Epidermal melanocyte (primary cell): ENCODE data around the gene ZBTB22.

Source experiments
- DNase-seq: peaks from one replicate; pipeline ENCODE4 v3.0.0; 2011; ENCODE audit warnings: low spot score; ENCODE audit not compliant: insufficient read length

Gene ZBTB22

GRCh38 chr6:33330736-33331135 is 13.2 kb upstream of the ZBTB22 start:
- no peak for DNase-seq

DNA sequence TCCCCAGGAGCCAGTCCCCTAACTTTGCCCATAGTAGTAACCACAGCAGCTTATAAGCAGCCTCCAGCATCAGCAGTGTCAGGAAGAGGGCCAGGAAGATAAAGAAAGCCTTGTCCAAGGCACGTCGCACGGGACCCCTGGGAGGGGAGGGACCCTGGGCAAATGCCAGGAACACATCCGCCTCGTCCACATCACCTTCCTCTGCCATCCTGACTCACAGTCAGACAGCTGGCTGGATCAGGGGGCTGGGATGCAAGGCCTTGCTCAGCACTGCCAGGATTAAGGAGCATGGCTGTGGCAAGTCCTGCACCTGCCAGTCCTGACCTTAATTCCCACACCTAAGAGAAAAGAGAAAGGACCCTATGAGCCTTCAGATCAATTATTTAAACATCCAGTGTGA is 11.5 kb upstream of the ZBTB22 start:
- no peak for DNase-seq

GRCh38 chr6:33324125-33324524 is 6.6 kb upstream of the ZBTB22 start:
- no peak for DNase-seq

DNA sequence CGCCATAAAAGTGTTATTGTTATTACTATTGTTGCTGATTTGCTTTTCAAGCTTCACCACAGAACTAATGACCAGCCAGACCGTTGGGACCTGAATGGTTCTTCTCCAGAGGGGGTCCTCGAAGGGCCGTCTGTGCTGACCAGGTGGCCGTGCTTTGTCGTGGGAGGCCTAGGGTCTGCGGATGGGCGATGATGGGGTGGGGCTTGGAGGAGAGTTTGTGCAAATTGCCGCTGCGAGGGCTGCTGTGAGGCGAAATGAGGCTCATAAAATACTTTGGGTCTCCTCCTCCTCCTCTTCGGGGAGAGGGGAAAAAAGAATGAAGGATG is 6.0 kb upstream of the ZBTB22 start:
- no peak for DNase-seq

- no peak for DNase-seq
Observed at GRCh38 chr6:33321227-33321626, 3.7 kb upstream of the ZBTB22 start.

DNA sequence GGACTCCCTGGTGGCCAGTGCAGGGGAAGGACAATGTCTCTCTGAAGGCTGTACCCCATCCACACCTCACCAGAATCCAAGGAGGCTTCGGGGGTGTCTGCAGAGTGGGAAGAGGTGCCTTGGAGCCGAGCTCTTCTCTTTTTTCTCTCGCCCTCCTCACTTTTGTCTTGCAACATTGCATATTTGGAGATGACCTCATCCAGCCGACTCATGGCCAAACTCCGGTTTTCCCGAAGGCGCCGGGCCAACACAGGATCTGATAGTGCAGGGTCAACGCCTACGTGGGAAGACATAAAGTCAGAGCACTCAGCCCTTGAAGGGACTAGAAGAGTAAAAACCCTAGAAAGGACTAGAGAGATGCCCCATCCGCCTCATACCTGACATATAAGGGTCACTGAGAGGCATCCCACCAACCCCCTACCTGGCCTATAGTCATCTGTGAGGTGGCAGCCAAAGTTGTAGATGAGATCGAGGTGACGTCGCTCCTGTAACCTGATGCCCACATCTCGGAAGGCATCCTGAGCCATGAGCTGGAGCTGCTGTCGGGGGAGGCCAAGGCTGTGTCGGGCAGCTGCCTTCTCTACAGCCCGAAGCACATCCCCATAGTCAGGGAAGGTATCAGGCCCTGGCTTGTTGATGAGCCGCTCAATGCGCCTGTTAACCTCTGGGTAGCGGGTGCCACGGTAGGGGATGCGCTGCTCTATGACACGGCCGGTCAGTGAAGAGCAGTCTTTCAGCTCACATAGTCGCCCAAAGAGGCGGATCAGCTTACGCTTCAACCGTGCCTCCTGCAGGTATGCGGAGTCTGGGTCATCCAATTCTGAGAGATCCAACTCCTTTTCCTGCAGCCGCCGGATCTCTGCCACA is 3.0 kb upstream of the ZBTB22 start:
- no peak for DNase-seq

DNA sequence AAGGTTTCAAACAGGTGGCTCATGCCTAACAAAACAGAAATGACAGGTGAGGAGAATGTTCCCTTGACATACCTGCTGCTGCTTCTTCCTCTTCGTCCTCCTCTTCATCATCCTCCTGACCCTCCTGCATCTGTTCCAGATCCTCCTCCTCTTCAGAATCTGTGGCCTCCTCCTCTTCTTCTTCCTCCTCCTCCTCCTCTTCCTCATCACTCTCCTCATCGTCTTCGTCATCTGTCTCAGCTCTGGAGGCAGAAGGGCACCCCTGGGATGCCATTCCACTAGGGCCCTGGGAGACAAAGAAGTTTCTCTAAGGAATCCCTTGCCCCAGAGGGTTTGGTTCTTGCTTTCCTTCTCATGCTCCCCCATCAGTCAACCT is 2.4 kb upstream of the ZBTB22 start:
- no peak for DNase-seq

DNA sequence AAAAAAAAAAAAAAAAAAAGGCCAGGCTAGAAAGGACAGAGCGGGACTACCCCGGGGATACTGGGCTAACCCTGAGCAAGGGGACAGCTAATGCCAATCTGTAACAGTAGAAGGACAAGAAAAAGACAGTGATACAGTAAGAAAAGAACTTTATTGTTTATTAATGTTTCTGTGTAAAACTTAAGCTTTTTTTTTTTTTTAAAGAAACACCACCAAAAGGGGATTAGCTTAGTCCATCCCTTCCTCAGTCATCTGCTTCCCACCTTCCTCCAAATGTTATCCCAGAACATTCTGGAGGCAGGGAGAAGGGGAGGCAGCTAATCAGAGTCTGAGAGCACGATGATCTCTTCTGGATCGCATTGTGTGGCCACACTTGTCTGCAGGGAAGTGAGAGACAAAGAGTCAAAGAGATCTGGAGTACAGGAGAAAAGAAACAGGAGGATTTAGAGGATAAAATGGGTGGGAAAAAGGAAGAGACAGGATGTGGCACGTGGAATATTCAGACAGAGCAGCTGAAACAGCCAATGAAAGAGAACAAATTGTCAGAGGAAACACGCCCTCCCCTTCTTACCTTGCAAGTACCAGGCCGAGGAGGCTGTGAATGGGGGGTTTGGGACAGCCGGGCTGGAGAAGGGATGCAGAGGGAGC is 1.0 kb upstream of the ZBTB22 start:
- no peak for DNase-seq

DNA sequence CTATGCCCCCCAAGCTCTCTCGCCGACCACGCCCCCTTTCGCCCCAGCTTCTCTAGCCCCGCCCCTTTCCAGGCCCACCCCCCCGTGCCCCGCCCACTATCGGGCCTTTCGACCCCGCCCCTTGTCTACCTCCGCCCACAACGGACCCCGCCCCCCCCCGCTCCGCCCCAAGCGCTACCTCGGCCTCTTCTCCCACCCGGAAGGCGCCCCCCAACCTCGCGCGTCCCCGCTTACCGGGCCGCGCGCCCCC is 200 bp downstream of the ZBTB22 start:
- DNase-seq = no peak

- no peak for DNase-seq
Observed at GRCh38 chr6:33316603-33317418, 733 bp downstream of the ZBTB22 start.

- DNase-seq = no peak
Observed at GRCh38 chr6:33315793-33316602, 1.5 kb downstream of the ZBTB22 start.

DNA sequence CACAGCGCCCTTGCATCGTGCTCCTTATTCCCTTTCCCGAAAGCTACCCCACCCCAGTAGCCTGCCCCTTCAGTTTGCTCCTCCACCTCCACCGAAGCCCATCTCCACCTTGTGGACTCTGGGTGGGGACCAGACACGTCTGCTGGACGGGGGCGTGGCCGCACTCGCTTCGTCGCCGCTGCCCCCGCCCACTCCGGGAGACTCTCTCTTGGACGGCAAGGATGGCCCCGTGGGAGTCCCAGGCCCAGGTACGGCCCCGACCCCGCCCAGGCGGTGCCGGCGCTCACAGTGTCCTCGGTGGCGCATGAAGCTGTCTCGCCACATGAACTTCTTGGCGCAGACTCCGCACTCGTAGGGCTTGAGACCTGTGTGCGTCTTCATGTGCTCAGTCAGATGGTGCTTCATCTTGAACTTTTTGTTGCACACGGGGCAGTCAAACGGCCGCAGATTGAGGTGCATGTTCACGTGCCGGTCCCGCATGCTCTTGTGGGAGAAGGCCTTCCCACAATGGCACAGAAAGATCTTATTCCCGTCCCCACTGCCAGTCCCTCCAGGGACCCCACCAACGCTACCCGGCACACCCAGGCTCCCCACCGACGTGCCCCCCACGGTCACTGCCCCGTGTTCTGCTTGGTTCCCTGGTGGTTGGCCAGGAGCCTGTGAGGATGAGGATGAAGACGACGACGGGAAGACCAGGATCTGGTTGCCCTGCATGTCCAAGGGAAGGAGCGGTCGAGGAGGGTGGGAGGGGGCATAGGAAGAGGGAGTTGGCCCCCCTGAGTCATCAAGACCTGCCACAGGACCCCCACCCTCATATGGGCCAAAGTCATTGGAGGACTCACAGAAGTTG is 2.4 kb downstream of the ZBTB22 start:
- DNase-seq = no peak

GRCh38 chr6:33314515-33314942 is 3.0 kb downstream of the ZBTB22 start:
- peak; percentile 35 for DNase-seq

DNA sequence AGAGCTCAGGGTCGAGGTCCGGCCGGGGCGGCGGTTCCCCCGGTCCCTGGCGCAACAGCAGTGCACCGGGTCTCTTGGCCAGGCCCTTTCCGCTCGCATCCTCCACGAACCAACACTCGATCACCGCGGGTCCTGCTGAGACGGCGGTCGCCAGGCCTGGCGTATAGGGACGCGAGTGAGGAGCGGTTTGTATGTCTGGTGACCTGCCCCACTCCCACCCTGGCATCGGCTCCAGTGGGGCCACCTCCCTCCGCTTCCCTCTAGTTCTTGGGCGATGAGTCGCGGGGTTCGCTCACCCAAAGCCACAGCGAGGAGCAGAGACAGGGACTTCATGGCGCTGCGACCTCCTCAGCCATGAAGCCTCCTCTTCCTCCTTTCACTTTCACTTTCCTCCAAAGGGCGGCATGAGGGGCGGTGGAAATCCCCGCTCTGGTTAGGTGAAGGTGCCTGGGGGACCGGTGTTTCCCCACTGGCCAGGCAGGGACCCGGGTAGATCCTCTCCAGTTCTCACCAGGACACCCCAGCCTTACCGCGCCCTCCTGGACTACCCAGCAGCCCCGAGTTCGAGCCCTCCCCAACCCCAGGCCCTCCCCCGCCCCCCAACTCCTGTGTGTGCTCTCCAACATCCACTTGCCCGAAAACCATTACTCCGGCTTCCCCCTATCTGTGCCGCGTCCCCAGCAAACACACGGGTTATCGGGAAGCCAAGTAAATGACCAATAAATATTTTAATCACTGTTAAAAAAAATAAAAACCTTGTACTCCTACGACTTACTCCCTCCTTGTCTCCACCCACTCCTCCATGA is 3.6 kb downstream of the ZBTB22 start, which contains the start of gene TAPBP:
Gene TAPBP, minus strand, starts transcription at position 370 of the 806 bp plus-strand sequence. Its CDS starts 37 bp downstream, at position 333.
- DNase-seq = peak; percentile 29

GRCh38 chr6:33313105-33313708 is 4.3 kb downstream of the ZBTB22 start:
- no peak for DNase-seq

DNA sequence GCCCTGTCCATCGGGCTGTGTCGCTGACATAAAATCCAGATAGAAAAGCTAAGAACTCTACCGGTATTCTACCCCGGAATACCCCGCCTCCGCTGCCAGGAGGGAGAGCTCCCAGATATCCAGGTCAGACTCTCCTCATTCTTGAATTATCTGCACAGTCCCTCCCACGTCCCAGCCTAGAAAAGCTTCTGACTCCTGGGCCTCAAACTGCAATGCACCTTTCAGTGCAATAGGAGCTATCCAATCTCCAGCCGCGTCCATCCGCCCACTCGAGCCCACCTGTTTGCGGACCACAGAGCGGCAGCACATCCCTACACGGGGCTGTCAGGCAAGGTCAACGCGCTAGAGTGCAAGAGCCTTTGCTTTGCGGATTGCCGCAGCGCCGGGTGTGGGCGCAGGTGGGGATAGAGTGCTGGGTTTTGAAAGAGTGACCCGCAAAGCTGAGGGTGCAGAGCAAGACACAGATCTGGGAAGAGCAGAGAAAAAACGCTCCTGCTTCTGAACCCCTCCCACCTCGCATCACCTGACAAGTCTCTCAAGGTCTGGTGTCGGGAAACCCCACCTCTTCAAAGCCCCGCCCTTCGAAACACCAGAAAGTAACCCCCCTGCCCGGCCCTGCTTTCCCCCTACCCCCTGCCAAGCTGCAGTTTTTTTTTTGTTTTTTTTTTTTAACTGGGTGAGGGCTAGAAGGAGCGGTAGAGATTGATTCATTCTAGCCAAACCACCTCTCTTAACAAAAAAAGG is 5.0 kb downstream of the ZBTB22 start:
- DNase-seq = peak; percentile 41

DNA sequence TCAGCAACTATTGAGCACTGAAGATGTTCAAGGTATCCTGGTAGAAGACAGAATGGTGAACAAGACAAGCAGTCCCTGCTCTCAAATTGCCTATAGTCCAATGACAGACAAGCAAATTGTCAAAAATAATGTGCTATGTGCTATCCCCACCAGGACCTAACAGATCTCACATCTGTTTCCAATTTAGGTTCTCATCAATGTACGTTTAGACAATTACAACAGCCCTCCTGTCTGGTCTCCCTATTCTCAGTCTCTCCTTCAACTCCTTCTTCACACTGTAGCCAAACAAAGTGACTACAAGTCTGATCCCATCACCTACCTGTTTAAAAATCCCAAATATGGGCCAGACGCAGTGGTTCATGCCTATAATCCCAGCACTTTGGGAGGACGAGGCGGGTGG is 11.2 kb downstream of the ZBTB22 start:
- no peak for DNase-seq

DNA sequence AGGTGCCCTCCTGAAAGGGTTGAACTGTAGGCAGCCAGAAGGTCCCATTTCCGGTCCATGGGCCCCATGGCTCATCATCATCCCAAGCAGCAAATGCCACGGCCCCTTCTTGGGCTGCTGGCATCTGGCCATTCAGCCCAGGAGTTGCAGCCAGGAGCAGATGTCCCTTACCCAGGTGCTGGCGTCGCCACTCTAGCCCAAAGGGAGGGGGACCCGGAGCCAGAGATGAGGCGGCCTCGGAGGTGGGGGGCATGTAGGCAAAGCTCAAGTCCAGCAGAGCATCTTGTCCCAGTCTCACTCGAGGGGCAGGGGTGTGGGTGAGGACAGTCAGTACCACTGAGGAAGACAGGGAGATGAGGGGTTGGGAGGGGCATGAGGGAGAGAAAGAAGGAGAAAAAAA is 12.5 kb downstream of the ZBTB22 start:
- DNase-seq = no peak

GRCh38 chr6:33304216-33304615 is 13.3 kb downstream of the ZBTB22 start:
- DNase-seq = no peak
